Activated CD8-positive, alpha-beta memory T cell treated with anti-CD3 and anti-CD28 coated beads, Interleukin-2, amount 50 U/mL, for 24 hours (primary cell): ENCODE measurements around the gene TREML1.

Experiments used
- DNase-seq: peaks from one replicate; pipeline ENCODE4 v3.0.0-alpha.2; 2020; ENCODE audit errors: extremely low read depth

TREML1 gene

DNA sequence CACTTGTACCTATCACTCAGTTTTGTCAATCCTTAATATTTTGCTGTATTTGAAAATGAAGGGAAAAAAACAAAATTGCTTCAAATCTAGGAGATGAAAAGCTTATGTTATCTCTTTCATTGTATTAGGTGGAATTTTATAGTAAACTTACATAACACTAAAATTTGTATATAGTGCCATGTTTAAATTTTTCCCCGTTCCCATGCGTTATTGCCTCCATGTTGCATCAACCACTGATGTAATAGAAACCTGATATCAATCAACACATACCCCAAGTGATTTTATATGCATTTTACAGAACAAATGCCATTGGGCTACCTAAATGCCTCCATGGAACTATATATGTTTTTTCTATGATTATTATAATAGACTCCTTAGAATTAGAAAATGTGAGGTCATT is 23.5 kb upstream of the TREML1 start:
- DNase-seq = no peak

DNA sequence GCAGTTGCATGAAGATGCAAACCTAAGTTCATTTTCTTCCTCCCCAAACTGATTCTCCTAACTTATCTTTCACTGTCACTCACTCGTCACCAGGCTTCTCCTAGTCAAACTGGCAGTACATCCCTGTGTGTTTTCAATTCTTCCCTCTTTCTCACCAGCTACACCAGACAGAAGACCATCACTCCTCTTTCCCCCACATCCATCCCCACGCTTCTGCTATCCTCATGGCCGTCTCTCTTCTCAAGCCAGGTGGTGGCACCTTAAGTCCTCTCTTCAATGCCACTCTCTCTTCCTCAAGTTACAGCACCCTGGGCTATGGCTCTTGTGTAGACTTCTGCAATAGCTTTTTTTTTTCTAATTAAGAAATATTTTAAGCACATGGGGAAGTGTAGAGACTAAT is 23.1 kb upstream of the TREML1 start:
- no peak for DNase-seq

DNA sequence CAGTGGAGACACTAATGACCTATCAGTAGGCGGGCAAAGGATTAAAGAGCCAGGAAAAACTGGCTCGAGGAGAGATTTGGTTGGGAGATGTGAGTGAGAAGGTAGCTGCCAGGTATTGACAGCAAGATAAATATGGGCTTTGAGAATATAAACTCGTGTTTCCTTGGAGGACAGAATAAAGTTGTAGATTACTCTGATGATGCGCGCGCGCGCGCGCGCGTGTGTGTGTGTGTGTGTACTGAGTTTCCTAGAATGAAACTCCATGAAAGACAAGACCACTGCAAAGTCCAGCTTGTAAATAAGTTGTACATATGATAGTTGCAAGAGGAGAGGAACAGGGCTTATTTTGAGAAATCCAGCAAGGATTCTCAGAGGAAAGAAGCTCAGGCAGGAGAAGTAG is 22.0 kb upstream of the TREML1 start:
- no peak for DNase-seq

DNA sequence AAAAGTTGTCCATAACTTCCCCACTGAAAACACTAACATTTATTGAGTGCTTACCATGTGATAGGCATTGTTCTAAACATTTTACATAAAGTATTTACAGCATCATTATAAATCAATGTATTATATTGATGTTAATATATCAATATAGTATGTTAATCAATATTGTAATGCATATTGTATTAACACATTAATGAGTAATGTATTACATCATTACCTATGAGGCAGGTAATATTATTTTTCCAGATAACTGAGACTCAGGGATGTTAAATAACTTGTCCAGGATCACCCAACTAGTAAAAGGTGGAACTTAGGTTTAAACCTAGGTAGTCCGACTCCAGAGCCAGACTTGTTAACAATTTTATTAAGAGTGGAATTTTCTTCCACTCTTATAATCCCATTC is 20.9 kb upstream of the TREML1 start:
- no peak for DNase-seq

DNA sequence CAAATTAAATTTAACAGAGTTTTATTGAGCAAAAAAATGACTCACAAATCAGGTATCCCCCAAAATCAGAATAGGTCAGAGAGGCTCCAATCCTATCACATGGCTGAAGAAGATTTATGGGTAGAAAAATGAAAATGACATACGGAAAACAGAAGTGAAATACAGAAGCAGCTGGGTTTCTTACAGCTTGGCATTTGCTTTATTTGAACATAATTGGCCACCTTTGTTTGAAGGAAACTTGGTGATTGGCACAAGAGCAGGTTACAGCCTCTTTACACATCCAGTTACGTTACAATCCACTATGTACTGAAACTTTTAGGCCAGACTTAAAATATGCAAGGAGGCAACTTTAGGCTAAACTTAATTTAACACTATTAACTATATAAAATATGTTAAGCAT is 20.5 kb upstream of the TREML1 start:
- DNase-seq = no peak

DNA sequence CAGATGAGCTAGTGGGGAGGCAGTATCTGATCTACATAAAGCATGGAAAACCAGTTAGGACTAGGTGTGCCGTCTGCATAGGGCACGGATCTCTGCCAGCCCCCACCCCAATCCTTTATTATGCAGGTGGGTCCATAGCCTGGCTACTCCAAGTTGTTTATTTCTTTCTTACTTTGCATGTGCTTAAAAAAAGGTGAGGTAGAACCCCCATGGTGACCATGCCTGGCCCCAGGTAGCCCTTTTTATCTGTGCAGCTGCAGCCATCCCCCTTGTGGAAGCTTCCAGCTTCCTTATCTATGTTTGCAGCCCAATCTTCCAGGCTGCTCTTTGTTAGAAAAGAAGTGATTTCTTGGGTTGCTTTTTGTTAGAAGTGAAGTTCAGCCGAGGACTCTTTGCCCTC is 17.8 kb upstream of the TREML1 start:
- no peak for DNase-seq

DNA sequence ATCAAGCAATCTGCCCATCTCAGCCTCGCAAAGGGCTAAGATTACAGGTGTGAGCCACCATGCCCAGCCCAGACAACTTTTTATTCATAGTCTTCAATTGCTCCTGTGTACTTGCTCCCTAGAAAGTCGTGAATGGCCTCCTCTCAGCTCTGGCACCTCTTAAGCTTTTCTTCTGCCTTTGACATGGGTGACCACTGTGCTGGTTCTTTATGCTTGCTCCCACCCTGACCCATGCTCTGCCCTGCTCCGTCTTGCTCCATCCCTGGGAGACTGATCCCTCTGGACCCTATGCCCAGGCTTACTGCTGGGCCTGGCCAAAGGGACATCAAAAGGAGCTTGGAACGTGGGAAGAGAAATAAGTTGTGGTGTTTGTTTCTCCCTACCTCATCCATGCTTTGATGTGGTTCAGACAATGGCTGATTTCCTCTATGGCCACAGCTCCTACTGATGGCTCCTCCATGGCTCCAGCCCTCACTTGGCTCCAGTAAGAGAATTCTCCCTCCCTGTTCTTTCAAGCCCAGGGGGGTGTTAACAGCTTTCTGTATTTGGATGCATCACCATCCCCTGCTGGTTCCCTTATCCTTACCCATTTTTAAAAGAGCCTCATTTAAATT is 16.5 kb upstream of the TREML1 start:
- DNase-seq = no peak

DNA sequence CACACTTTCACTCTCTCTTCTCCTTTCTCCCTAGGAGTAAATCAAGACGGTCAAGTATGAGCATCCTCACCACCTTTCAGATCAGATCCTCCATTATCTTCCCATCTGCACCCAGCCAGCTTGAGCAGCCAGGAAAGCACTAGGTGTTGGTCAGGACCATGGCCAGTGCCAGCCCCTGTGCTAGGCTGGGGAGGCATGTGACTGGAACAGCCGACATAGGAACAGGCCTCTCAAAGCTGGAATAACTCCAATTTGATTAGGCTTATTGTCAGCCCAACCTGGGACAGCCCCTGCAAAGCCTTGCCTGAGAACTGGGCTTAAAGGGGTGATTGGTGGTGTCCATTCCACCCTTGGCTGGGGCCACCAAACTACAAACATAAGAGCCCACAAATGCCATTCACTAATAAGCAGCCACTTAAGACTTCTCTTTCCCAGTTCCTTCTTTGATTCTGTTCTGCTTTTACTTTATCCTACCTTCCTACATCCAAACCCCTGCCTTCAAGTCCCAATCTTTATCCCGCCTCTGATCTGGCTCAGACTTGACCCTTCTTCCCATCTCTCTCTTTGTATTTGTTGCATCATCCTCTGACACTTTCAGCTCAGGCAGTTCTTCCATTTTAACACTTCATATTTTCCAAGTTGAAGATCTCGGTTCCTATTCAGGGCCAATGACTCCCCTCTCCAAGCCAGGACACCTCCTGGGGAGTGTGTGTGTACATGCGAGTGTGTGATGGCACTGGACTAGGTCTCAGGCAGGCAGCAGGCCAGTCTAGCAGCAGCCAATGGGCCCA is 13.2 kb upstream of the TREML1 start:
- no peak for DNase-seq

DNA sequence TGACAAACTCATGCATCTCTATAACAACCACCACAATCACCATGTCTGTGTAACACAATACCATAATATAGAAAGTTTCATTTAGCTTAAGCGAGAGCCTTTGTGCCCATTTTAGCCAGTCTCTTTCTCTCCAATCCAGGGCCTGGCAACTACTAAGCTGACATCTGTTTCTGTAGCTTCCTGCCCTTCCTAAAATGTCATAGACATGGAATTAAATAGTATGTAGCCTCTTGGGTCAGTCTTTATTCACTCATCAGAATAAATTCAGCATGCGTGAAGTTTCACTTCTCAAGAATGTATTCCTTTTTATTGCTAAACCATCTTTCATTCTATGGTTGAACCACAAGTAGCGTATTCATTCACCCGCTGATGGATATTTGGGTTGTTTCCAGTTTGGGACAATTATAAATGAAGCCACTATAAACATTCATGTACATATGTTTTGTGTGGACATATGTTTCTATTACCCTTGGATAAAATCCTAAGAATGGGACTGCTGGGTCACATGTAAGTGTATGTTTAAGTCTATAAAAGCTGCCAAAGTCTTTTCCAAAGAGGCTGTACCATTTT is 10.5 kb upstream of the TREML1 start:
- no peak for DNase-seq

DNA sequence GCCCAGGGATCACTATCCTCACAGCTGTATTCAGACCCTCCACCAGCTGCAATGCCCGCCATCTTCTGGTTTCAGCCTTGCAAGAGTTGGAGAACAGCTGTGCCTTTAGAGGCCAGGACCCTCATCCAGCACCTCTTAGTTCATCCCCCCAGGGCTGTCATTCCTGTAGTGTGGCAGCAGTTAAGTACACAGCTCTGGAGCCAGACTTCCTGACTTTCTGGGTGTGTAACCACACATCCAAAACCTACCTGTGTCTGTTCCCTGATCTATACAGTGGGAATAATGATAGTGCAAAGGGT is 9.2 kb upstream of the TREML1 start:
- no peak for DNase-seq

DNA sequence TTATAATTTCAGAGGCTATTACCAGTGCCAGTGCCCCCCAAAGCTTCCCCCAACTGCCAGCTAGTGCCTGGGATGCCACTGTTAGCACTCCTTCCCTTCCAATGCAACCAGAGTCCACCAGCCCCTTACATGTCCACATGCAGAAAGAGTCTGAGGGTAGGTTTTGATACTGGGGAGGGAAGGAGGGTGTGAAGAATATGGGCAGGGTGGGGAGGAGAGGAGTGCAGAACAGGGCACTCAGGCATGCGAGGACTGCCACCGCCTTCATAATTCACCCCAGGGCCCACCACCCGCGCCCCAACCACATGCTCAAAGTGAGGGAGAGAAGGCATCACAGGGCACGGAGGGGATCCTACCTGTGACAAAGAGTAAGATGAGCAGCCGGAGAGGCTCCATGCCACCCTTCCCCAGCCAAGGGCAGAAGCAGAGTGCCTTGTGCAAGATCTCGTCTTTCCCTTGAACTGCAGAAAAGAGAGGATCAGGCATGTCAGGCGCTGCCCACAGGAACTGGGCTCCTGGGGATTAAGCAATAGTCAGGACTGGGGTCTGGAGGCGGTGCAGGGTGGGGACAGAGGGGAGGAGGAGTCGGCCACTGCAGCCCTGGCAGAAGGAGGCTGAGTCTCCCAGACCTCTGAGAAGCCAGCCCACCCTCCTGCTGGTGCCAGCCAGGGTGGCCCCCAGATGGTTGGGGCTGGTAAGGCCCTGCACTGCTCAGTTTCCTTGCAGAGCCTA is 8.7 kb upstream of the TREML1 start, which contains the start of gene TREM2:
TREM2 (minus strand) TSS at position 430 of the 732 bp plus-strand sequence; CDS start at position 396, 34 bp downstream.
- no peak for DNase-seq

DNA sequence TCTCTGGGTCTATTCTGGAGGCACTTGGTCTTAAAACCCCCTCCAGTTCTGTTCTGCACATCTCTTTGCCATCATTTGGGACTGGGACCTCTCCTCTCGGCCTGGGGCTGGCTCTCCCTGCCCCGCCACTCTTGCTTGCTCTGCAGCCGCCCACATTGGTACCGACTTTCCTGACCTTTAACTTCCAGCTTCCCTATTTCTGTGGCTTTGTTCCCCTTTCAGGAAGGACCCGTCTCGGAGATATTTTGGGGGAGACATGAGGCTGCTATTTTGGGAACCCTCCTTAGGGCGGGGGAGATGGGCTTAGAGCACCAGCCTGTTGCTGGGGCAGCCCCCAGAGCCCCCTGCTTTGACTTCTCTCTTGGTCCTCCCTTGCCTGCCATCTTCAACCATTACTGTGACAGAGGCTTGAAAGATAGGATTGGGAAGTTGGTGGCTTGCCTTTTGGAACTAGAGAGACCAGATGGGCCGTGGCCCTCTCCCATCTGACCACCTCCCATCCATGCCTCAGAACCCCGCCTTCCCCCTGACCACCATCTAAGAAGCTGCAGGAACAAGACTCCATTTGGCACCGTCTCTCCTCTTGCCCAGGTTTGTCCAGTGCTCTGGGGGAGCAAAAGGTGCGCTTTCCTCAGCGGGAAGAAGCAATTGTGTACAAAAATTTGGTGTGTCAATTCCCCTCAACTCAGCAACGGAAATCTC is 7.9 kb upstream of the TREML1 start:
- no peak for DNase-seq

DNA sequence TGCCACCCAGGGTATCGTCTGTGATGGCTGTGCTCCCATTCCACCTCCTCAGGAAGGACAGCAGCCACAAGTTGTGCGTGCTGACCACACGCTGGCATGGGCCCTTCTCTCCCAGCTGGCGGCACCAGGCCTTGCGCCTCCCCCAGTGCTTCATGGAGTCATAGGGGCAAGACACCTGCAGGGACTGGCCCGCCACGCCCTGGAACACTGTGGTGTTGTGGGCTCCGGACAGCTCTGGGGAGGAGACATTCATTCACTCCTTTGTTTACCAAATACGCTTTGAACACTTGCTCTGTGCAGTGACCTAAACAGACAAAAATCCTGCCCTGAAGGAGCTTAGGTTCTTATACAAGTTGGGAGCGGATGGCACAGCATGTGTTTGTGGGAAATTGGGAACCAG is 7.2 kb upstream of the TREML1 start:
- DNase-seq = no peak

DNA sequence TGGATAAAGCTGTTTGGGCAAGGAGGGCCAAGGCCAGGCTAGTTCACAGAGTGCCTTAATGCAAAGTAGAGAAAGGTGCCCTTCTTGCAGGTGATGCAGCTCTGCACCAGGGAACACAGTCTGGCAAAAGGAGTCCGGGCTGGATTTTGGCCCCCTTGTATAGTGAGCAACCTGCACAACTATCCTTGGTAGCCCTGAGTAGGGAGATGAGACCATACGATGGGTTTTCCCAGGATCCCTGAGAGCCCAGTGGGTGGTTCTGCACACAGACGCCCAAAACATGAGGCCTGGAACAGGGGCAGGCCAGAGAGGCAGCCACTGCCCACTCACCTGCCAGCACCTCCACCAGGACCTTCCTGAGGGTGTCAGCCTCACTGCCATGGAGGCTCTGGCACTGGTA is 6.8 kb upstream of the TREML1 start:
- DNase-seq = no peak

DNA sequence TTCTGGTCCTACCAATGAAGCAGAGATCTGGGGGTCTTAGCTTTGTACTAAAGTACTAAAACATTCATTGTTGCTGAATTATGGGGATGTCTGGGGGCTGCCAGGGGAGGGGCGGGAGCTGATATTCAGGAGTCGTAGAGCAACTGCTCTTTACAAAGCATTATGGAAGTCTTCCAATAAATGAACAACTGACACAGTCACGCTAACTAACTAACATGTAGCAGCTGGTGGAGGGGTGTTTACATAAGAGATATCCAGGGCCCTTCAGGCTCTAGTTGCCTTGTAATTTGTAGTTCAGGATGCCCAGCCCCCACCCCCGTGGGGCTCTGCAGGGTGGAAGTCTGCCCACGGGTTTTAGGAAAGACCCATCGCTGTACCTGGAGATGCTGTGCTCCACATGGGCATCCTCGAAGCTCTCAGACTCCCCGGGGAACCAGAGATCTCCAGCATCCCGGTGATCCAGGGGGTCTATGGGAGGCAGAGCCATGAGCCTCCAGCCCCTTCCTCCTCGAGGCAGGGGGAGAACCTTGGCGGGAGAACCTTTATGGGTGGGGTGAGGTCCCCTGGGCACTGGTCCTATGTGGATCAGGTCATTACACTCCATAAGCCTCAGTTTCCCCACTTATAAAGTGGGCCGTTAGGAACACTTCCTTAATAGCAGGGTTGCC is 5.4 kb upstream of the TREML1 start:
- no peak for DNase-seq

DNA sequence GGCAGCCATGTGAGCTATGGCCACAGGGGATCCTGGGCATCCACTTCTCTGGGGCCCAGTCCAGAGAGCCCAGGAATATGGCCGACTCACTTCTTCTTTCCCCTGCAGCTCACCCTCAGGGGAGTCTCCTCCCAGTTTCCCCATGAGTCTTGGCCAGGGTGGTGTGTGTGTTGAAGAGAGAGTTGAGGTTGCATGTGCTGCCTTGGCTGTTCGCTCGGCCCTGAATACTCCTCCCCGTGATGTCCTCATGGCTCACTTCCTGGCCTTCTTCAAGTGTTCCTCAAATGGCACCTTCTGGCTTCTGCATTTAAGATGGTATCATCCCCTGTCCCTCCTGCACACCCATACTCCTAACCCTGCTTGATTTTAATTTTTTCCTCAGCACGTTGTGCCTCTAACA is 3.2 kb upstream of the TREML1 start:
- no peak for DNase-seq

DNA sequence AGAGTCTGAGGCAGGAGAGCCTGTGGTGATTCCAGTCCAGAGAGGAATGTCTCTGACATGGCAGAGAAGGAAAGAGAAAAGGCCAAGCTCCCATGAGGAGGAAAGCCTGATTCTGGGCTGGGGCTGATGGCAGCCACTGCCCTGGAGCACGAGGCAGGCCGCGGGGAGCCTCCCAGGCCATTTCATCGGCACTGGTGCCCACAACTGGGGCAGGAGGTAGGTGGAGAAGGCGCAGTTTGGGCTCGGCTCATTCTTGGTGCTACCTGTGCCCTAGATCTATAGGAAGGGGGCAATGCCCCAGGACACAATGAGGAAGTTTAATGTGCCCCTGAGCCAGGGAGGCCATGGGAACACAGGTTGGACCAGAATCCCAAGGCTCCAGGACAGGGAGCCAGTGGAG is 2.6 kb upstream of the TREML1 start:
- DNase-seq = no peak

DNA sequence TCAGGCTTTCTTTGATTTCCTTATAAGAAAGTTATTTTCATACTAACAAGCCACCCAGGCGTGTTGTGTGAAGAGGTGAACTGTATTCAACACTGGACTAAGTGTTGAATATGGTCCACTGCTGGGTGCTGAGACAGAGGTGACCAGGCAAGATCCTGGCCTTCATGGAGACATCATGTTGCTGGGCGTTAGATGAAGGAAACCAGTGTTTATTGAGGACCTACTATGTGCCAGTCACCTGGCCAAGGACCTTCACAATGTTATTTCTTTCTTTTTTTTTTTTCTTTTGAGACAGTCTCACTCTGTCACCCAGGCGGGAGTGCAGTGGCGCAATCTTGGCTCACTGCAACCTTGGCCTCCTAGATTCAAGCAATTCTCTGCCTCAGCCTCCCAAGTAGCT is 1.9 kb upstream of the TREML1 start:
- no peak for DNase-seq

DNA sequence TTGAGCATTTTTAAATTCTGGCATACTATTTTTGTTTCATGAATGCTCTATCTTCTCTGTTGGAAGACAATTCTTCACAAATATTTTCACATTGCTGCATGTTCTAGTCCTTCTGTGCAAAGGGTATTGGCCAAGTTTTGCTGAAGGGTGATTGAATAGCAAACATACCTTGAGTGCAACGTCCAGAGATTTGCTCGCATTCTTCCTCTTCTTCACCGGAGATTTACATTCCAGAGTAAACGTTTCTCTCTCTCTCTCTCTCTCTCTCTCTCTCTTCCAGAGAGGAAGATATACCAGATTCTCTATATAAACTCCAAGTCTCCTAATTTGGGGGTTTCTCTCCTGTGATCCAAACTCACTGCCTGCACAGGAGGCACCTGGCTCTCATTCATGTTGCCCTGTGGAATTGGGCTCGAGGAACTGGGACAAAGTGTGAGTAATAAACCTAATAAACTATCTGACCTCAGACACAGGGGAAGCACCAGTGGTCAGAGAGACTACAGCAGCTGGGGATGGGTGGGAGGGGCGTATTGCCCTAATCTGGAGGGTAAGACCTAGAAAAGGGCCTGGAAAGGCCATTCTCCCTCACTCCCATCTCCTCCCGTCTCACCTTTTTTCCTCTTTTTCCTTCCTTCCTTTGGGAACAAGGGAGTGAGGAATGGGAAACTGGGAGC is 1.1 kb upstream of the TREML1 start:
- DNase-seq = no peak

DNA sequence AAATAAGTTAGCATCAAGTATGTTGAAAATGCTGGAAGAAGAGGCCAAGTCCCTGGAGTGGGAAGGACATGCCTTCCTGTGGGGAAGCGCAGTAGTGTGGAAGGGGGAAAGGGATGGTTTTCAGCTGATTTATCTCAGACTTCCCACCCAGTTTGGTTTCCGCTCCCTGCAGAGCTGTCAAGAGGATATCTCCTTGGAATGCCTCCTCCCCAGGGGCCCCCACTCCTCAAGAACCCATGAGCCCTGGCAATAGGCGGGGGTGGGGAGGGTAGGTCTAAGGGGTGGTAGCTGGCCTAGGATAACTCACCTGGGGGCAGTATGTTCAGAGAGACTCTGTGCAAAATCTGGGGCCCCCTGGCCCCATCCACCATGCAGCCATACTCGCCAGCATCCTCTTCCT is 696 bp downstream of the TREML1 start:
- no peak for DNase-seq

DNA sequence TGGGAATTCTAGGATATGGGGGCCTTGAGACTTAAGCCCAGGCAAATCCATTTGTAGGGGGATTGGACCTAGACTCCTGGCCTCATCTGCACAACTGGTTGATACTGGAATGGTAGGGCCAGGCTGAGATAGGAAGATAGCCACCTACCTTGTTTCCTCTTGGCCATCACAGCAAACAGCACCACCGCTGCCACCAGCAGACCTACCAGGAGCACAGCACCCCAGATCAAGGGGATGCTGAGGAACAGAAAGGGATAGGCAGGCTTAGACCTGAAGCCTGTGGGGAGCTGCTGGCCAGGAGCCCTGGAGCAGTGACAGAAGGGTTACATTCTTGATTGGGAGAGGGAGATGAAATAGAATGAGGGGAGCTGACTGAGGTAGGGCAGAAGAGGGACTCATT is 3.5 kb downstream of the TREML1 start:
- DNase-seq = no peak
